K562 (cell line): ENCODE measurements around the gene MAP3K12. TPM values are rescaled to one million over a fixed set of nuclear protein-coding genes. Genes with fewer than 3 reads are reported as not detected.

ENCODE experiments used
- ATAC-seq: fragments of 200-7000 bp; cut with Tn5 transposase; 3 replicates; pipeline ENCODE4 v1.9.1; 2020; ENCODE audit warnings: moderate library complexity
- BruUV-seq: library from RNA; stranded (reverse); fragments of 400-500 nt; replicated peaks from 2 replicates; lab custom pipeline; 2021; lab: Mats Ljungman, UMichigan
- CTCF ChIA-PET: fragments of 300-600 bp; formaldehyde crosslinking; extraction: SDS; loops from one replicate; lab custom pipeline; 2021; ENCODE audit warnings: low intra/inter-chr PET ratio; lab: Yijun Ruan, JAX
- POLR2A ChIA-PET: fragments of 300-600, 350-650 bp; sonication (Branson Sonifier 250); formaldehyde crosslinking; extraction: SDS; loops from one replicate; lab custom pipeline; 2021; ENCODE audit warnings: antibody characterized with exemption, inconsistent platforms; lab: Yijun Ruan, JAX
- DNase-seq, 4 experiments: peaks; one replicate each; pipeline versions ENCODE4 v3.0.0 to v3.0.0-alpha.2; 2011 to 2018; ENCODE audit warnings: low spot score in 3 of 4, mixed read lengths in 3 of 4; ENCODE audit errors: extremely low read depth in 1 of 4
- FAIRE-seq: peaks from 2 replicates; lab custom pipeline; 2011; peaks lifted over from hg19 to GRCh38; lab: Jason Lieb, UNC
- H2AFZ ChIP-seq: 2 replicates; pipeline ENCODE4 v1.6.0; 2011; ENCODE audit warnings: low read depth, low read length, control low read depth, inconsistent platforms
- H3K27ac ChIP-seq: fragments of 200-600 bp; 3 replicates; pipeline ENCODE4 v1.8.0; 2011; ENCODE audit warnings: low read depth, mild to moderate bottlenecking, control low read depth, inconsistent platforms, low read length, moderate library complexity, mixed read lengths; ENCODE audit errors: extremely low read depth
- H3K27me3 ChIP-seq, 2 experiments: fragments of 300-600 bp in 1 of 2; 2 replicates in 1 of 2; 3 replicates in 1 of 2; pipeline versions ENCODE4 v1.6.0 to v1.8.0; 2011; ENCODE audit warnings: inconsistent platforms in 2 of 2, low read length in 2 of 2, mild to moderate bottlenecking in 1 of 2, mixed read lengths in 1 of 2, moderate library complexity in 1 of 2; ENCODE audit not compliant: control insufficient read depth in 2 of 2, insufficient read depth in 2 of 2
- H3K36me3 ChIP-seq: fragments of 300-600 bp; 3 replicates; pipeline ENCODE4 v1.8.0; 2011; ENCODE audit warnings: mild to moderate bottlenecking, low read length, inconsistent platforms; ENCODE audit not compliant: control insufficient read depth, insufficient read depth
- H3K4me1 ChIP-seq, 2 experiments: fragments of 200-600 bp in 1 of 2; replicated peaks in 1 of 2; 2 replicates in 1 of 2; 3 replicates in 1 of 2; pipeline versions ENCODE4 v1.5.1 to v1.8.0; 2011; ENCODE audit warnings: inconsistent platforms in 2 of 2, low read length in 2 of 2, mild to moderate bottlenecking in 1 of 2, mixed read lengths in 1 of 2, moderate library complexity in 1 of 2; ENCODE audit not compliant: control insufficient read depth in 2 of 2, insufficient read depth in 2 of 2
- H3K4me2 ChIP-seq: 2 replicates; pipeline ENCODE4 v1.6.1; 2011; ENCODE audit warnings: low read length, control low read depth, inconsistent platforms, mixed read lengths; ENCODE audit not compliant: insufficient read depth
- H3K4me3 ChIP-seq: fragments of 200-600 bp; sonication (generic), shearing (Covaris generic); 2 replicates; pipeline ENCODE4 v1.5.1; 2016; ENCODE audit warnings: control low read depth, inconsistent platforms
- H3K79me2 ChIP-seq: fragments of 200-600 bp; 3 replicates; pipeline ENCODE4 v1.8.0; 2011; ENCODE audit warnings: low read length, inconsistent platforms; ENCODE audit not compliant: control insufficient read depth, insufficient read depth
- H3K9ac ChIP-seq, 2 experiments: 2 replicates each; pipeline versions ENCODE4 v1.6.0 to v1.6.1; 2011; ENCODE audit warnings: low read depth in 2 of 2, low read length in 2 of 2, control low read depth in 1 of 2, inconsistent platforms in 1 of 2, mild to moderate bottlenecking in 1 of 2, mixed read lengths in 1 of 2; ENCODE audit not compliant: insufficient read depth in 1 of 2
- H3K9me1 ChIP-seq: one replicate; pipeline ENCODE4 v1.6.0; 2011; ENCODE audit warnings: inconsistent platforms, mild to moderate bottlenecking, low read length, moderate library complexity; ENCODE audit not compliant: control insufficient read depth, insufficient read depth
- H3K9me3 ChIP-seq: replicated peaks from 2 replicates; pipeline ENCODE4 v1.5.1; 2011; ENCODE audit warnings: low read depth, low read length, inconsistent platforms; ENCODE audit not compliant: control insufficient read depth, insufficient read depth
- H4K20me1 ChIP-seq: replicated peaks from 2 replicates; pipeline ENCODE4 v1.6.1; 2011; ENCODE audit warnings: low read length, inconsistent platforms, mixed read lengths; ENCODE audit not compliant: control insufficient read depth, insufficient read depth
- CBFB ChIP-seq: sonication (generic); formaldehyde crosslinking; IDR thresholded peaks from 2 replicates; pipeline ENCODE4 v1.4.0; 2020; ENCODE audit warnings: mild to moderate bottlenecking, missing genetic modification reagents
- CBX3 ChIP-seq, 2 experiments: IDR thresholded peaks; 1 replicate in 1 of 2; 2 replicates in 1 of 2; pipeline ENCODE4 v1.6.1; 2012; ENCODE audit warnings: inconsistent platforms in 2 of 2, low read length in 2 of 2, borderline replicate concordance in 1 of 2, control low read depth in 1 of 2
- FOXJ2 ChIP-seq: fragments of 200-800 bp; sonication (Bioruptor generic); IDR thresholded peaks from 2 replicates; pipeline ENCODE4 v1.6.1; 2016; ENCODE audit warnings: missing genetic modification characterization, missing compliant biosample characterization
- WHSC1 ChIP-seq: IDR thresholded peaks from one replicate; pipeline ENCODE4 v1.6.1; 2012; ENCODE audit warnings: low read length, control low read depth, inconsistent platforms
- XRCC3 ChIP-seq: fragments of 450-650 bp; IDR thresholded peaks from 2 replicates; pipeline ENCODE4 v1.6.1; 2017; ENCODE audit warnings: mild to moderate bottlenecking, moderate library complexity
- ZNF146 ChIP-seq: IDR thresholded peaks from one replicate; pipeline ENCODE4 v1.6.1; 2018; ENCODE audit warnings: missing compliant biosample characterization; ENCODE audit not compliant: unreplicated experiment
- WGBS: fragments of 100-300 bp; shearing (Covaris generic); methylation state at CpG from one replicate; pipeline ENCODE4 v1.1.6; 2016; ENCODE audit warnings: low coverage, mixed read lengths; ENCODE audit not compliant: insufficient coverage; ENCODE audit errors: missing lambda C conversion rate; 5-methylcytosine and 5-hydroxymethylcytosine counted together
- in situ Hi-C: fragments of 300-500 bp; cut with MboI; formaldehyde crosslinking; loops from 4 replicates; pipeline ENCODE4 v1.15.0; 2018; ENCODE audit warnings: inconsistent platforms, mixed read lengths
- intact Hi-C: fragments of 100-400 bp; cut with micrococcal nuclease; formaldehyde crosslinking; loops from 2 replicates; pipeline ENCODE4 v1.14.2; 2022
- polyA plus RNA-seq, 8 experiments: library from polyadenylated mRNA; depleted of rRNA in 4 of 8; stranded (reverse) in 5 of 8; unstranded in 3 of 8; fragments of >200 nt; fragmentation: Nextera tagmentation in 2 of 8; fragmentation: Illumina TruSeq in 1 of 8; extraction: Ambion mirVana in 2 of 8; extraction: Trizol in 1 of 8; gene quantifications; 2 replicates each; pipeline versions ENCODE4 v1.2.1 to v1.2.3, GENCODE V29; 2011 to 2014; ENCODE audit warnings: inconsistent platforms in 1 of 8, missing spikeins in 1 of 8
- total RNA-seq, 7 experiments: library from RNA; depleted of rRNA in 6 of 7; stranded (reverse); fragments of >200 nt in 6 of 7; fragmentation: Illumina TruSeq in 2 of 7; extraction: Trizol in 2 of 7; gene quantifications; 2 replicates each; pipeline versions ENCODE4 v1.2.1 to v1.2.3, GENCODE V29; 2011 to 2021; ENCODE audit warnings: low replicate concordance in 1 of 7
- TF ChIP-seq, protein P1 (sequence below): fragments of 450-650 bp; formaldehyde crosslinking; IDR thresholded peaks from 2 replicates; pipeline ENCODE4 v1.4.0; 2022; ENCODE audit warnings: mild to moderate bottlenecking, moderate library complexity
- TF ChIP-seq, protein P2 (sequence below): fragments of 200-800 bp; sonication (Bioruptor generic); IDR thresholded peaks from 2 replicates; pipeline ENCODE4 v1.6.1; 2017; ENCODE audit warnings: missing genetic modification characterization, missing compliant biosample characterization
- TF ChIP-seq, protein P3 (sequence below): fragments of 450-650 bp; IDR thresholded peaks from 2 replicates; pipeline ENCODE4 v1.6.1; 2017; ENCODE audit warnings: antibody characterized with exemption

The MAP3K12 gene
- total and polyA plus RNA-seq, 9 of the 15 experiments (the other 6 are each of a cell fraction or from before 2014, with no cell fraction given), result 0.10 to 2.4 (median 1.6) TPM

DNA sequence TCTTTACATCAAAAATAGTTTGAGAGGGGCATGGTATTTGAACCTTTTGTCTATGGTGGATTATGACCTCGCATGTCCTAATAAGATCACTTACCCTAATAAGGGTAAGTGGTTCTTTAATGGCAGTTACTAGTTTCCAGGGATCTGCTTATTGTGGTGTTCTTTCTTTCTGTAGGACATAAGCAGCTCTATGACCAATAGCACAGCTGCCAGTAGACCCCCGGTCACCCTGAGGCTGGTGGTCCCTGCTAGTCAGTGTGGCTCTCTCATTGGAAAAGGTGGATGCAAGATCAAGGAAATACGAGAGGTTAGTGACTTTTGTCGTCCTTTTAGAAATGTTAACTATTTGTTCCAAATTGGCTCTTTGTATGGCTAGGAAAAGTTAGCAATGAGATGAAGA lies 40.2 kb downstream of the MAP3K12 start:
- ChIA-PET CTCF (no interaction called here), POLR2A (interaction anchor here (0.7 to 1.6 kb wide), 6 partner anchors 8 to 138 kb away, joined by 3 to 5 read pairs (median 3); partner anchors contain the start of gene AAAS)
- Histone ChIP-seq H3K4me3 (no peak overlapping the region), H3K36me3 (peaks cover 100% of the 10 kb centered on the region), H3K9ac (no peak overlapping the region), H3K27ac (no peak overlapping the region), H2AFZ (no peak overlapping the region), H3K9me1 (peaks cover 4% of the 10 kb centered on the region), H3K79me2 (peaks cover 100% of the 10 kb centered on the region), H4K20me1 (peaks cover 39% of the 10 kb centered on the region), H3K27me3 (no peaks in the 10 kb centered on the region), H3K4me2 (no peak overlapping the region), H3K4me1 (peaks cover 0 to 8% of the 10 kb centered on the region in 2 experiments; a peak in 3 of 5 replicates), H3K9me3 (no peaks in the 10 kb centered on the region)
- WGBS, result 91% methylated on average over 4 of the region's 4 CpGs
- DNase-seq (no peak), ATAC-seq (no peak), FAIRE-seq (no peak)
- intact Hi-C loops (no loop called here), in situ Hi-C loops (no loop called here)
- TF ChIP-seq, protein P1, sequence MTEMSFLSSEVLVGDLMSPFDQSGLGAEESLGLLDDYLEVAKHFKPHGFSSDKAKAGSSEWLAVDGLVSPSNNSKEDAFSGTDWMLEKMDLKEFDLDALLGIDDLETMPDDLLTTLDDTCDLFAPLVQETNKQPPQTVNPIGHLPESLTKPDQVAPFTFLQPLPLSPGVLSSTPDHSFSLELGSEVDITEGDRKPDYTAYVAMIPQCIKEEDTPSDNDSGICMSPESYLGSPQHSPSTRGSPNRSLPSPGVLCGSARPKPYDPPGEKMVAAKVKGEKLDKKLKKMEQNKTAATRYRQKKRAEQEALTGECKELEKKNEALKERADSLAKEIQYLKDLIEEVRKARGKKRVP (CRISPR knock-in tag), result no peak
- TF ChIP-seq, protein P2, sequence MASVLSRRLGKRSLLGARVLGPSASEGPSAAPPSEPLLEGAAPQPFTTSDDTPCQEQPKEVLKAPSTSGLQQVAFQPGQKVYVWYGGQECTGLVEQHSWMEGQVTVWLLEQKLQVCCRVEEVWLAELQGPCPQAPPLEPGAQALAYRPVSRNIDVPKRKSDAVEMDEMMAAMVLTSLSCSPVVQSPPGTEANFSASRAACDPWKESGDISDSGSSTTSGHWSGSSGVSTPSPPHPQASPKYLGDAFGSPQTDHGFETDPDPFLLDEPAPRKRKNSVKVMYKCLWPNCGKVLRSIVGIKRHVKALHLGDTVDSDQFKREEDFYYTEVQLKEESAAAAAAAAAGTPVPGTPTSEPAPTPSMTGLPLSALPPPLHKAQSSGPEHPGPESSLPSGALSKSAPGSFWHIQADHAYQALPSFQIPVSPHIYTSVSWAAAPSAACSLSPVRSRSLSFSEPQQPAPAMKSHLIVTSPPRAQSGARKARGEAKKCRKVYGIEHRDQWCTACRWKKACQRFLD (CRISPR knock-in tag), result no peak
- no peak for TF ChIP-seq CBX3 (IDR thresholded peaks at IDR 0.05; ENCODE audit: borderline replicate concordance in 1 of 2, low read length in 2 of 2)
- TF ChIP-seq CBFB (CRISPR knock-in tag), result no peak
- TF ChIP-seq FOXJ2 (tag), result no peak
- no peak for TF ChIP-seq ZNF146 (CRISPR knock-in tag)
- no peak for TF ChIP-seq XRCC3
- TF ChIP-seq, protein P3, sequence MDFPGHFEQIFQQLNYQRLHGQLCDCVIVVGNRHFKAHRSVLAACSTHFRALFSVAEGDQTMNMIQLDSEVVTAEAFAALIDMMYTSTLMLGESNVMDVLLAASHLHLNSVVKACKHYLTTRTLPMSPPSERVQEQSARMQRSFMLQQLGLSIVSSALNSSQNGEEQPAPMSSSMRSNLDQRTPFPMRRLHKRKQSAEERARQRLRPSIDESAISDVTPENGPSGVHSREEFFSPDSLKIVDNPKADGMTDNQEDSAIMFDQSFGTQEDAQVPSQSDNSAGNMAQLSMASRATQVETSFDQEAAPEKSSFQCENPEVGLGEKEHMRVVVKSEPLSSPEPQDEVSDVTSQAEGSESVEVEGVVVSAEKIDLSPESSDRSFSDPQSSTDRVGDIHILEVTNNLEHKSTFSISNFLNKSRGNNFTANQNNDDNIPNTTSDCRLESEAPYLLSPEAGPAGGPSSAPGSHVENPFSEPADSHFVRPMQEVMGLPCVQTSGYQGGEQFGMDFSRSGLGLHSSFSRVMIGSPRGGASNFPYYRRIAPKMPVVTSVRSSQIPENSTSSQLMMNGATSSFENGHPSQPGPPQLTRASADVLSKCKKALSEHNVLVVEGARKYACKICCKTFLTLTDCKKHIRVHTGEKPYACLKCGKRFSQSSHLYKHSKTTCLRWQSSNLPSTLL, result no peak
- no peak for TF ChIP-seq WHSC1
- no TSS peak for BruUV-seq
